OCI-LY7 (cell line): ENCODE results near the gene CWH43.

ENCODE experiments used
- CTCF ChIP-seq: fragments of 200-600 bp; sonication (generic); conservative IDR thresholded peaks from 2 replicates; pipeline ENCODE4 v1.5.1; 2014; ENCODE audit warnings: mild to moderate bottlenecking, antibody characterized with exemption, low read length, moderate library complexity, mixed read lengths
- EZH2phosphoT487 ChIP-seq: fragments of 200-600 bp; sonication (generic); IDR thresholded peaks from 2 replicates; pipeline ENCODE4 v1.6.1; 2018; ENCODE audit warnings: low read depth, borderline replicate concordance, mild to moderate bottlenecking, mixed run types, antibody characterized with exemption, low read length, moderate library complexity, mixed read lengths

- TF ChIP-seq CTCF: no peak
- TF ChIP-seq EZH2phosphoT487: no peak
Observed at GRCh38 chr4:48985602-48985975, 486 bp upstream of the CWH43 start.
